ENCODE data around the gene FAM163B. TPM values are rescaled to one million over a fixed set of nuclear protein-coding genes. Genes with fewer than 3 reads are reported as not detected.

The FAM163B gene
- total and polyA plus RNA-seq, 2 donors (not counting 1 experiment from before 2014, with no cell fraction given) = not detected

- Histone ChIP-seq H3K9me3 (ENCODE audit: control insufficient read depth, insufficient read depth, low read depth, low read length) (no peaks in the 10 kb centered on the region), H3K36me3 (ENCODE audit: control insufficient read depth, insufficient read depth, low read length) (no peaks in the 10 kb centered on the region), H4K20me1 (ENCODE audit: control insufficient read depth, extremely low read depth, insufficient read depth, low read length) (no peaks in the 10 kb centered on the region), H3K79me2 (ENCODE audit: control insufficient read depth, insufficient read depth, low read length) (no peaks in the 10 kb centered on the region), H3K4me1 (ENCODE audit: control insufficient read depth, extremely low read depth, insufficient read depth, low read length) (no peaks in the 10 kb centered on the region), H3K4me2 (ENCODE audit: extremely low read depth, insufficient read depth, low read length) (no peak overlapping the region), H3K27me3 (ENCODE audit: control insufficient read depth, insufficient read depth, low read length) (no peaks in the 10 kb centered on the region), H3K9ac (ENCODE audit: insufficient read depth, low read length) (no peak overlapping the region), H2AFZ (ENCODE audit: low read length) (no peak overlapping the region), H3K27ac (ENCODE audit: insufficient read depth, low read length) (no peak overlapping the region), H3K4me3 (replicated peaks in 1 of 4; ENCODE audit: control extremely low read depth in 1 of 4, insufficient read depth in 1 of 4, low read depth in 3 of 4, low read length in 4 of 4) (no peak overlapping the region)
- DNase-seq (ENCODE audit: low read depth in 2 of 2) = no peak
- no peak for TF ChIP-seq EZH2 (IDR thresholded peaks at IDR 0.05; ENCODE audit: low read length, missing control alignments)
- no peak for TF ChIP-seq CTCF (conservative IDR thresholded peaks at IDR 0.05 in 1 of 2, IDR thresholded peaks at IDR 0.05 in 1 of 2; ENCODE audit: low read depth in 1 of 2, low read length in 2 of 2)
These were observed 38.5 kb downstream of the FAM163B start for GRCh38 chr9:133570691-133571080.

GRCh38 chr9:133569891-133570690, 39.1 kb downstream of the FAM163B start:
- no peak for DNase-seq (ENCODE audit: low read depth in 2 of 2)
- TF ChIP-seq CTCF (conservative IDR thresholded peaks at IDR 0.05 in 1 of 2, IDR thresholded peaks at IDR 0.05 in 1 of 2; ENCODE audit: low read depth in 1 of 2, low read length in 2 of 2) = no peak
- Histone ChIP-seq H3K27me3 (ENCODE audit: control insufficient read depth, insufficient read depth, low read length) (no peaks in the 10 kb centered on the region), H3K36me3 (ENCODE audit: control insufficient read depth, insufficient read depth, low read length) (no peaks in the 10 kb centered on the region), H3K9me3 (ENCODE audit: control insufficient read depth, insufficient read depth, low read depth, low read length) (no peaks in the 10 kb centered on the region), H3K4me1 (ENCODE audit: control insufficient read depth, extremely low read depth, insufficient read depth, low read length) (no peaks in the 10 kb centered on the region), H2AFZ (ENCODE audit: low read length) (no peak overlapping the region), H4K20me1 (ENCODE audit: control insufficient read depth, extremely low read depth, insufficient read depth, low read length) (no peaks in the 10 kb centered on the region), H3K4me3 (replicated peaks in 1 of 4; ENCODE audit: control extremely low read depth in 1 of 4, insufficient read depth in 1 of 4, low read depth in 3 of 4, low read length in 4 of 4) (no peak overlapping the region), H3K27ac (ENCODE audit: insufficient read depth, low read length) (no peak overlapping the region), H3K9ac (ENCODE audit: insufficient read depth, low read length) (no peak overlapping the region), H3K79me2 (ENCODE audit: control insufficient read depth, insufficient read depth, low read length) (no peaks in the 10 kb centered on the region), H3K4me2 (ENCODE audit: extremely low read depth, insufficient read depth, low read length) (no peak overlapping the region)

GRCh38 chr9:133569121-133569785, 39.9 kb downstream of the FAM163B start:
- Histone ChIP-seq H3K27ac (ENCODE audit: insufficient read depth, low read length) (no peak overlapping the region), H3K27me3 (ENCODE audit: control insufficient read depth, insufficient read depth, low read length) (no peaks in the 10 kb centered on the region)

More at GRCh38 chr9:133569121-133569785, 39.9 kb downstream of the FAM163B start:
- TF ChIP-seq CTCF (conservative IDR thresholded peaks at IDR 0.05 in 1 of 2, IDR thresholded peaks at IDR 0.05 in 1 of 2; ENCODE audit: low read depth in 1 of 2, low read length in 2 of 2) (no peak), EZH2 (IDR thresholded peaks at IDR 0.05; ENCODE audit: low read length, missing control alignments) (no peak)
- H3K9ac ChIP-seq (ENCODE audit: insufficient read depth, low read length) = no peak overlapping the region
- no peak overlapping the region for H3K4me3 ChIP-seq (replicated peaks in 1 of 4; ENCODE audit: control extremely low read depth in 1 of 4, insufficient read depth in 1 of 4, low read depth in 3 of 4, low read length in 4 of 4)
- no peaks in the 10 kb centered on the region for H3K79me2 ChIP-seq (ENCODE audit: control insufficient read depth, insufficient read depth, low read length)
- no peak overlapping the region for H3K4me2 ChIP-seq (ENCODE audit: extremely low read depth, insufficient read depth, low read length)
- no peak overlapping the region for H2AFZ ChIP-seq (ENCODE audit: low read length)
- no peak for DNase-seq (ENCODE audit: low read depth in 2 of 2)
- no peaks in the 10 kb centered on the region for H4K20me1 ChIP-seq (ENCODE audit: control insufficient read depth, extremely low read depth, insufficient read depth, low read length)
- no peaks in the 10 kb centered on the region for H3K36me3 ChIP-seq (ENCODE audit: control insufficient read depth, insufficient read depth, low read length)
- no peaks in the 10 kb centered on the region for H3K4me1 ChIP-seq (ENCODE audit: control insufficient read depth, extremely low read depth, insufficient read depth, low read length)
- H3K9me3 ChIP-seq (ENCODE audit: control insufficient read depth, insufficient read depth, low read depth, low read length) = no peaks in the 10 kb centered on the region
